D721Med (cell line): ENCODE data around the gene CBR1.
A peak's percentile ranks its signal among the peaks of the same experiment; 100 is the strongest.

Experiments
- DNase-seq: peaks from one replicate; pipeline ENCODE4 v3.0.0; 2011; ENCODE audit warnings: low spot score; ENCODE audit not compliant: insufficient read length
- FAIRE-seq: peaks from 2 replicates; lab custom pipeline; 2011; peaks lifted over from hg19 to GRCh38; lab: Jason Lieb, UNC
- CTCF ChIP-seq: IDR thresholded peaks from 2 replicates; pipeline ENCODE4 v1.5.1; 2012; ENCODE audit warnings: mild to moderate bottlenecking, control low read depth; ENCODE audit not compliant: insufficient read depth; ENCODE audit errors: missing control alignments

The CBR1 gene

DNA sequence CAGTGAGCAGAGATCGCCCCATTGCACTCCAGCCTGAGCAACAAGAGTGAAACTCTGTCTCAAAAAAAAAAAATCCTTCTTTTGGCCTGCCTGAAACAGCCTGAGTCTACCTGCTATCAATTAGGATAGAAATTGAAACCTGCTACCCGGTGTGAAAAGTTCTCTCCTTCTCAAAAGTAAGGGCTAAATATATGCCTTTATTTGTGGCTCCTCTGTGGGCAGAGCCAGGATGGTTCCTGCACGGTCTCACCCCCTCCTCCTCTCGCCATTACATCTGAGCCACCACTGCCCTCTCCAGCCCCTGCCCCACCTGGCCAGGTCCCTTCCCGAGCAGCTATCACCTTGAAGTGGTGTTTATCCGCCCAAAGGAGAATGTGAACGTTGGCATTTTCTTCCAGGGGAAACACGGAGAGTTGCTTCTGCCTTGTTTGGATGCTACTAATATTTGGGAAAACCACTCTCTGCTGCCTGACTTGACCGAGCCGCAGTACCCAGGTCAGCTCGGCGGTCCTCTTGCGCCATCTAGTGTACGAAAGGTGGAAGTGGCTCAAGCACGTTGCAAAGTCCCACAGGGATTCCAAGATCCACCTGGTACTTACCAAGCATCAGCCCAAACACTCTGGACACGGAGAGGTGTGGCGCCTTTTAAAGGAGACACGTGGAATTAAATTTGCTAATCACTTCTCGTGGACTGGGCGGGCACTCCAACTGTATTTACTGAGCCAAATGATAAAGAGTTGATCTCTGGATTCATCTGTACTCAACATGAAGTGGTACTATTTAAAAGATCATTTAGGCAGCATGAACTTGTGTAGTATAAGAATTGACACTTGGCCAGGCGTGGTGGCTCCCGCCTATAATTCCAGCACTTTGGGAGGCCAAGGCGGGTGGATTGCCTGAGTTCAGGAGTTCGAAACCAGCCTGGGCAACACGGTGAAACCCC, 41.4 kb upstream of the CBR1 start:
- no peak for FAIRE-seq
- peak; percentile 58 for DNase-seq
- peak; percentile 93 for TF ChIP-seq CTCF

DNA sequence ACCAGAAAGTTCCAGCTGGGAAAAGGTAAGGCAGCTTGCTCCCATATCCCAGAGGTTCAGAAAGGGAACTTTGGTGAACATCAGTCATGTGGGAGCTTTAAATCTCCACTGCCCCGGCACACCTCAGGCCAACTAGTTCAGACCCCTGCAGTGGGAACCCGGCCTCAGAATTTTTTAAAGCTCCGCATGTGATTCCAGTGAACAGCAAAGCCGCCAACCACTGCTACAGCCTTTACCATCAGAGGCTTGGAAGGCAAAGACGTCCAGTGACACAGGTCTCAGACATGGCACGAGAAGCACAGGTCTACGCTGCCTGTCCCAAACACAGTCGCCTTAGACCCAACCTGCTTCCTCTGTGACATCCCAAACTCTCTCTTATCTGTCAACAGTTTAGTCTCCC, 40.5 kb upstream of the CBR1 start:
- FAIRE-seq, result no peak
- no peak for TF ChIP-seq CTCF
- no peak for DNase-seq

DNA sequence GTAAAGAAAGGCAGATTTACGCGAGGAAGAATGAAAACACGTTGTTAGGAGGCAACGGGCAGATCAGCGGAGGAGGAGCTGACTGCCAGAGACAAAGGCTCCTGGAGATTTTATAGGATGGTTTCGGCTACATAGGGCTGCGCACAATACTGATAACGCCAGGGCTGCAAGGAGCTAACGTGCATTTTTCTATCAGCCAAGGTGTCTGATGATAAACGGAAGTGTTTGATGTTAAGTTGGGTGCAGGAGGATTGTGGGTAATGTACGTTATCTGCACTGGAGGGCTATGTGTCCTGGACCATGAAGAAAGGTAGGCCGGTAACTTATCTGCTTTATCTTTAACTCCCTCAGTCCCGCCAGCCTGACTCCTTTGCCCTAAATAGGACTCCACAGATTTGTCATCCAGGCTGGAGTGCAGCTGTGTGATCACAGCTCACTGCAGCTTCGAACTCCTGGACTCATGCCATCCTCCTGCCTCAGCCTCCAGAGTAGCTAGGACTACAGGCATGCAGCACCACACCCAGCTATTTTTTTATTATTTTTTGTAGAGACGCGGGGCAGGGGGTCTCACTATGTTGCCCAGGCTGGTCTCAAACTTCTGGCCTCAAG, 39.1 kb upstream of the CBR1 start:
- DNase-seq (no peak), FAIRE-seq (no peak)
- TF ChIP-seq CTCF, result no peak

- FAIRE-seq, result no peak
- no peak for DNase-seq
- no peak for TF ChIP-seq CTCF
Observed at GRCh38 chr21:36032647-36033406, 37.0 kb upstream of the CBR1 start.

DNA sequence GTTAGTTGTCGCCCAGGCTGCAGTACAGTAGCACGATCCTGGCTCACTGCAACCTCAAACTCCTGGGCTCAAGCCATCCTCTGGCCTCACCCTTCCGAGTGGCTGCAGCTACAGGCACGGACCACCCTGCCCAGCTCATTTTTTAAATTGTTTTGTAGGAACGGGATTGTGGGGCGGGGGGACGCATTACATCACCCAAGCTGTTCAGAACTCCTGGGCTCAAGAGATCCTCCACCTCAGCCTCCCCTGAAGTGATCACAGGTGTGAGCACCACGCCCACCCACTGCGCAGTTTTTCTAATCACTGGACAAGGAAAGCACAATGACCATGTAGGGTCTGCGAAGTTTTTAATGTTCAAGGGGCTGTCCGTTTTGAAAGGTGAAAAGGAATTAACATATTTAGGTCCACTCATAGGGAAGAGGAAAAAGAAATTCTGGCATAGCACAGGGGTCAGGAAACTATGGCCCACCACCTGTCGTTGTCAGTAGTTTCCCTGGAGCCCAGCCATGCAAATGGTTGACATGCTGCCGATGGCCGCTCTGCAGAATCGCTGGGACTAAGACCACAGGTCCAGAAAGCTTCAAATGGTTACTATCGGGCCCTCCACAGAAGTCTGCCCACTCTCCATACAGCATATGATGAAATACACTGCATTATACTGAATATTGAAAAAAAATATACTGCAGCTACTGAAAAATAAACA, 35.5 kb upstream of the CBR1 start:
- TF ChIP-seq CTCF, result no peak
- DNase-seq (no peak), FAIRE-seq (no peak)

DNA sequence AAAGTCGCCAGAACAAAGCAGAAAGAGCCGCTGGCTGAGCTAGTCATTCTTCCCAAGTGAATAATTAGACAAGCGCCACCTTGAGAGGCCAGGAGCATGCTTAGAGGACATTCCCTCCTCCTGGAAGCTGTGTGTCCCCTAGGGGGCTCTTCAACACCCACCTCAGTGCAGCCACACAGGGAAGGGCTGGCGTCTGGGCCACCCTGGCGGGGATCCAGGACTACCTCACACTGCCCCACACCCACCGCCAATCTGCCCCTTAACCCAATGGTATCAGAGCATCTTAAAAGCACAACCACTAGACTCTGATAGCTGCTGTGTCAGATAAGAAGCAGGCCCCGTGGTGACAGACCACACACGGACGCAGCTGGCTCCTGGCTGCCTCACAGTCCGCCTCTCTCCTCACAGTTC, 34.4 kb upstream of the CBR1 start:
- no peak for TF ChIP-seq CTCF
- DNase-seq (no peak), FAIRE-seq (no peak)
